GM19025 (cell line): Measurements from ENCODE around the gene HECW1.
A peak's percentile ranks its signal among the peaks of the same experiment; 100 is the strongest.
"Not testable (repeated sequence)": the region's sequence is repeated elsewhere in the genome, so short reads cannot be mapped to it uniquely, and the experiment has no call there.

Experiments
- ATAC-seq: cut with Tn5 transposase; IDR thresholded peaks from one replicate; pipeline ENCODE4 v1.9.1; 2021; ENCODE audit warnings: mild to moderate bottlenecking, low read depth, moderate library complexity; ENCODE audit not compliant: unreplicated experiment

Gene HECW1

GRCh38 chr7:43485580-43485979 lies 373.1 kb downstream of the HECW1 start:
- ATAC-seq: no peak

- not testable (repeated sequence) for ATAC-seq
These were observed 373.6 kb downstream of the HECW1 start for GRCh38 chr7:43486008-43486407.

GRCh38 chr7:43486634-43487033 lies 374.2 kb downstream of the HECW1 start:
- ATAC-seq: no peak

- ATAC-seq: no peak
These were observed 375.3 kb downstream of the HECW1 start for GRCh38 chr7:43487731-43488073.

- no peak for ATAC-seq
These were observed 376.8 kb downstream of the HECW1 start for GRCh38 chr7:43489257-43489656.

GRCh38 chr7:43490016-43490415 lies 377.6 kb downstream of the HECW1 start:
- ATAC-seq: no peak

- ATAC-seq: no peak
These were observed 378.7 kb downstream of the HECW1 start for GRCh38 chr7:43491123-43491522.

- ATAC-seq: no peak
These were observed 379.5 kb downstream of the HECW1 start for GRCh38 chr7:43491984-43492383.

- ATAC-seq: no peak
These were observed 380.4 kb downstream of the HECW1 start for GRCh38 chr7:43492896-43493295.

GRCh38 chr7:43495572-43495971 lies 383.1 kb downstream of the HECW1 start:
- peak; percentile 70 for ATAC-seq

GRCh38 chr7:43496596-43496995 lies 384.1 kb downstream of the HECW1 start:
- ATAC-seq: no peak

GRCh38 chr7:43501870-43502269 lies 389.4 kb downstream of the HECW1 start:
- no peak for ATAC-seq

GRCh38 chr7:43502941-43503340 lies 390.5 kb downstream of the HECW1 start:
- no peak for ATAC-seq

GRCh38 chr7:43505412-43505811 lies 393.0 kb downstream of the HECW1 start:
- ATAC-seq: no peak

GRCh38 chr7:43506460-43506859 lies 394.0 kb downstream of the HECW1 start:
- ATAC-seq: no peak

GRCh38 chr7:43508461-43508860 lies 396.0 kb downstream of the HECW1 start:
- no peak for ATAC-seq

GRCh38 chr7:43509906-43510305 lies 397.5 kb downstream of the HECW1 start:
- ATAC-seq: no peak

- ATAC-seq: no peak
These were observed 398.6 kb downstream of the HECW1 start for GRCh38 chr7:43511029-43511428.

- ATAC-seq: no peak
These were observed 399.5 kb downstream of the HECW1 start for GRCh38 chr7:43511769-43512515.

- no peak for ATAC-seq
These were observed 400.8 kb downstream of the HECW1 start for GRCh38 chr7:43513251-43513650.

- ATAC-seq: peak; percentile 68
These were observed 404.3 kb downstream of the HECW1 start for GRCh38 chr7:43516581-43517342.

GRCh38 chr7:43517464-43517863 lies 405.0 kb downstream of the HECW1 start:
- ATAC-seq: no peak
